Measurements from ENCODE around the gene NOXA1.

NOXA1 gene

GRCh38 chr9:137430723-137431415 is 7.7 kb downstream of the NOXA1 start:
- TF ChIP-seq TAF1 (IDR thresholded peaks at IDR 0.05; ENCODE audit: borderline replicate concordance, low read depth, low read length) (no peak), POLR2A (IDR thresholded peaks at IDR 0.05; ENCODE audit: low read depth, low read length) (no peak), POLR2AphosphoS5 (IDR thresholded peaks at IDR 0.05; ENCODE audit: low read depth, low read length) (no peak)
- DNase-seq (ENCODE audit: insufficient read length) (peak; percentile 14), FAIRE-seq (no peak)

DNA sequence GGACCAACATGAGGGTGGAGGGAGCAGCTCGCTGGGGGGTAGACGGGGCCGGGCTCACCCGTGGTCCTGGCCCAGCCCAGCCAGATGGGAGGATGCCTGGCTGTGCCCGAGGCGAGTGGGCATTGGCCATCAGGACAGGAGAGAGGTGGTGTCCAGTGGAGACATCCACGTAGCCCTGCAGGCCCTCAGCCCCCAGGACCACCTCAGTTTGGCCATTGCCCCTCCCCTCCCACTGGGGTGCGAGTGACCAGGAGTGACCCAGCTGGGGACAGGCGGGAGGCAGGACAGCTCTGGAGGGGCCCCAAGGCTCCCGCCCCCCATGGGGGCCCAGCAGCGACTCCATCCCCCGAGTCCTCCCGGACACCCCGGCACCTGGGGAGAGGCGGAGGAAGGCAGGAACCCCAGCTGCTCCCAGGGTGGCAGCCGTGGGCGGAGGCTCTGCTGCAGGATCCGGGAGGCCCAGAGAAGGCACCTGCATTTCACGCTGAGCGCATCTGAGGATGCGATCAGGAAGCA is 8.3 kb downstream of the NOXA1 start:
- TF ChIP-seq TAF1 (IDR thresholded peaks at IDR 0.05; ENCODE audit: borderline replicate concordance, low read depth, low read length) = no peak
- TF ChIP-seq POLR2A (IDR thresholded peaks at IDR 0.05; ENCODE audit: low read depth, low read length) = no peak
- no peak for TF ChIP-seq POLR2AphosphoS5 (IDR thresholded peaks at IDR 0.05; ENCODE audit: low read depth, low read length)
- FAIRE-seq (no peak), DNase-seq (ENCODE audit: insufficient read length) (no peak)

DNA sequence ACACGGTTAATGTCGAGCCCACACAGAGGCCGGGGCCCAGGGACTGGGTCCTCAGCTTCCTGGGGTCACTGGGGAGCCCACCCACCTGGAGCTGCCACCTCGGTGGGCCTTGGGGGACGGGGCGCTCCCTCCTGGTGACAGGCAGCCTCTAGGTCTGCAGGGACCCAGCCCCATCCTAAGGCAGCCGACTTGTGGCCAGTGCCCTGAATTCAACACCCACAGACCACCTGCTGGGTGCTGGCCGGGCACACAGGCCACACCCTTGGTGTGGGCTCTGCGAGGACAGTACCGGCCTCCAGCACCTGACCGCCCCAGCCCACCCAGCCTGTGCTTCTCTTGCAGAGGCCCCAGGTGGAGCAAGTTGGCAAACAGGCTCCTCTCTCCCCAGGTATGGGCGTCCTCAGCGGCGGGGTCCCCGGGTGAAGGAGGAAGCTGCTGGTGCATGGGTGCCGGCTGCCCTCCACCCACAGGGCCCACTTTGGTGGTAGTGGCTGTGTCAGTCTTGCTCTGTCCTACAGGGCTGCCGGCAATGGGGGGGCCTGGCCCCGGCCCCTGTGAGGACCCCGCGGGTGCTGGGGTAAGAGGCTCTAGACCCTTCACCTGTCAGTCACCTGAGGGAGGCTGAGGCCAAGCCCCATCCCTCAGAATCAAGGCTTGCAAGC is 9.6 kb downstream of the NOXA1 start:
- DNase-seq (ENCODE audit: insufficient read length) = no peak
- no peak for FAIRE-seq
- TF ChIP-seq POLR2AphosphoS5 (IDR thresholded peaks at IDR 0.05; ENCODE audit: low read depth, low read length) (no peak), TAF1 (IDR thresholded peaks at IDR 0.05; ENCODE audit: borderline replicate concordance, low read depth, low read length) (no peak), POLR2A (IDR thresholded peaks at IDR 0.05; ENCODE audit: low read depth, low read length) (no peak)

GRCh38 chr9:137433349-137433915 is 10.2 kb downstream of the NOXA1 start:
- no peak for TF ChIP-seq POLR2A (IDR thresholded peaks at IDR 0.05; ENCODE audit: low read depth, low read length)
- no peak for TF ChIP-seq POLR2AphosphoS5 (IDR thresholded peaks at IDR 0.05; ENCODE audit: low read depth, low read length)
- no peak for TF ChIP-seq TAF1 (IDR thresholded peaks at IDR 0.05; ENCODE audit: borderline replicate concordance, low read depth, low read length)
- DNase-seq (ENCODE audit: insufficient read length) (no peak), FAIRE-seq (no peak)

- no peak for TF ChIP-seq POLR2AphosphoS5 (IDR thresholded peaks at IDR 0.05; ENCODE audit: low read depth, low read length)
- no peak for FAIRE-seq
- DNase-seq (ENCODE audit: insufficient read length) = no peak
Observed at GRCh38 chr9:137433916-137434431, 10.8 kb downstream of the NOXA1 start.

GRCh38 chr9:137434498-137435380 is 11.5 kb downstream of the NOXA1 start:
- no peak for DNase-seq (ENCODE audit: insufficient read length)
- TF ChIP-seq POLR2AphosphoS5 (IDR thresholded peaks at IDR 0.05; ENCODE audit: low read depth, low read length) (no peak), TAF1 (IDR thresholded peaks at IDR 0.05; ENCODE audit: borderline replicate concordance, low read depth, low read length) (no peak), POLR2A (IDR thresholded peaks at IDR 0.05; ENCODE audit: low read depth, low read length) (no peak)
- FAIRE-seq = no peak

- TF ChIP-seq POLR2A (IDR thresholded peaks at IDR 0.05; ENCODE audit: low read depth, low read length) = no peak
- no peak for TF ChIP-seq POLR2AphosphoS5 (IDR thresholded peaks at IDR 0.05; ENCODE audit: low read depth, low read length)
- no peak for TF ChIP-seq TAF1 (IDR thresholded peaks at IDR 0.05; ENCODE audit: borderline replicate concordance, low read depth, low read length)
- DNase-seq (ENCODE audit: insufficient read length) (no peak), FAIRE-seq (no peak)
Observed at GRCh38 chr9:137435381-137435891, 12.2 kb downstream of the NOXA1 start.

DNA sequence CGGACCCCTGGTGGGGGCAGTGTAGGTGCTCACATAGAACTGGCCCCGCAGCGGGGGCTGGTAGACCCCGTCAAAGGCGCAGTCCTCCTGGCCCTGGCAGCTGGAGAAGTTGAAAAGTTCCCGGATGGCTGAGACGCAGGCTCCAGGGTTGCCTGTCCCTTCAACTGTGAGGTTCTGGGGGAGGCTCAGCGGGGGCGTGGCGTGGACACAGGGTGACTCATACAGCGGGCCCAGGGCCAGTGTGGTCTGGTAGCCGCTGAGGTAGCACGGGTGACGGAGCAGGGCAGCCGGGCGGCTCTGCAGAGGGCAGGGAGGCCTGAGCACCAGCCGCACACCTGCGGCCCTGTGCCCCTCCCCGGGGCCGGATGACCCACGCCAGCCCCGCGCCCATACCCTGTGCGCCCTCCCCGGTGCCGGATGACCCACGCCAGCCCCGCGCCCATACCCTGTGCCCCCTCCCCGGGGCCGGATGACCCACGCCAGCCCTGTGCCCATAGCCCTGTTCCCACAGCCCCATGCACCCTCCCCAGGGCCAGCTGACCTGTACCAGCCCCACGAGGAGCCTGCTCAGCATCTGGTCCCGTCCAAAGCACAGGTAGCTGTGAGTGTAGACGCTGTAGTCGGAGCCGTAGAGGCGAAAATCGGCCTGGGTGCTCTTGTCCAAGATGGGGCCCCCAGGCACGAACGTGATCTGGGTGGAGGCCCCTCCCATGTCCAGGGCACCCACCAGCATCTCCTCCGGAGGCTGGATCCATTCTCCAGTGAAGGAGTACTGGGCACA is 13.0 kb downstream of the NOXA1 start:
- DNase-seq (ENCODE audit: insufficient read length) (no peak), FAIRE-seq (no peak)
- TF ChIP-seq POLR2A (IDR thresholded peaks at IDR 0.05; ENCODE audit: low read depth, low read length) (no peak), TAF1 (IDR thresholded peaks at IDR 0.05; ENCODE audit: borderline replicate concordance, low read depth, low read length) (no peak), POLR2AphosphoS5 (IDR thresholded peaks at IDR 0.05; ENCODE audit: low read depth, low read length) (no peak)

DNA sequence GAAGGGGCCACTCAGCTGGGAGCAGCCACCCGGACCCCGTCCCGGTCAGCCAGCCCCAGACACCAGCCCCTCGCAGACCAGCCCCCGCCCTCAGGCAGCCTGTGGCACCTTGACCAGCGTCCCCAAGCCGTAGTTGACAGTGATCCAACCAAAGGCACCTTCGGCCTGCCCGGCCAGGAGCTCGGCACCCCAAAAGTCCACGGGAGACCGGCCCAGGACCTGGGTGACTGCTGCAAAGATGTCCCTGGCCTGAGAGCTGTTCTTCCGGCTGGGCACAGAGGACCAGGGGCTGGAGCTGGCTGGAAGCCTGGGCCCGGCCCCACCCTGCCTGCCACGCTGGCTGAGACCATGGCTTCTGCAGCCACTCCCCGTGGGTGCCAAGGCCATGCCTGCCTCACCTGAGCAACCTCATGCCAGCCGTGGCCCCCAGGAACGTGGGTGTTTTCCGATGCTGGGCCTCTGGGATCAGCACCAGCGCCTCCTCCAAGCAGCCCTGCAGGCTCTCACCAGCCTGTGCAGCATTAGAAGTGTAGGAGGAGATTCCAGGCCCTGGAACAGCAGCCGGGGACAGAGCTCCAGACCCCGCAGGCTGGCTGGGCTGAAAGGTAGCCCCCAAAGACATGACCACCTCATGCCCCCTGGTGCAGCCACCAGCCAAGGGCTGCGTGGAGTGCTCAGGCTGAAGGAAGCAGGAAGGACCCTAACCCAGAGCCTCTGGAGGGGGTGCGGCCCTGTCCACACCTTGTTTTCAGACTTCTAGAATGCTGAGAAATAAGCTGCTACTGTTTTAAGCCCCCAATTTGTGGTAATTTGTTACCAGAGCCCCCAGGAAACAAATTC is 13.8 kb downstream of the NOXA1 start:
- TF ChIP-seq POLR2A (IDR thresholded peaks at IDR 0.05; ENCODE audit: low read depth, low read length) (no peak), POLR2AphosphoS5 (IDR thresholded peaks at IDR 0.05; ENCODE audit: low read depth, low read length) (no peak)
- DNase-seq (ENCODE audit: insufficient read length) (no peak), FAIRE-seq (no peak)

Data from GM12892 (cell line).